Middle frontal gyrus (tissue), 1 donor: Measurements from ENCODE around the gene GOLGA6B.
"Not testable (repeated sequence)": the region's sequence is repeated elsewhere in the genome, so short reads cannot be mapped to it uniquely, and the experiment has no call there.

ENCODE experiments used
- DNase-seq: peaks from one replicate; pipeline ENCODE4 v3.0.0-alpha.2; 2015; ENCODE audit warnings: low spot score; ENCODE audit errors: extremely low spot score

The GOLGA6B gene

GRCh38 chr15:72665706-72666105, 11.2 kb downstream of the GOLGA6B start:
- DNase-seq, result not testable (repeated sequence)

- DNase-seq, result not testable (repeated sequence)
These were observed 15.3 kb downstream of the GOLGA6B start for GRCh38 chr15:72669803-72670202.

GRCh38 chr15:72670656-72671352, 16.3 kb downstream of the GOLGA6B start:
- DNase-seq, result not testable (repeated sequence)

GRCh38 chr15:72671525-72671924, 17.0 kb downstream of the GOLGA6B start:
- no peak for DNase-seq

- no peak for DNase-seq
These were observed 22.3 kb downstream of the GOLGA6B start for GRCh38 chr15:72676838-72677237.

GRCh38 chr15:72680931-72681330, 26.4 kb downstream of the GOLGA6B start:
- DNase-seq, result no peak

GRCh38 chr15:72682772-72683171, 28.3 kb downstream of the GOLGA6B start:
- no peak for DNase-seq

- no peak for DNase-seq
These were observed 30.9 kb downstream of the GOLGA6B start for GRCh38 chr15:72685301-72685924.

- DNase-seq, result peak; percentile 77
These were observed 31.7 kb downstream of the GOLGA6B start, which contains the start of the genes BBS4 and HIGD2B for GRCh38 chr15:72685925-72686794. TSS of gene BBS4 (plus strand) at chr15:72686207. CDS start at chr15:72686228, 21 bp downstream. TSS of gene HIGD2B (minus strand) at chr15:72686182. CDS start at chr15:72676374, 9,808 bp downstream.

GRCh38 chr15:72688697-72689096, 34.2 kb downstream of the GOLGA6B start:
- DNase-seq, result no peak

GRCh38 chr15:72690938-72691337, 36.4 kb downstream of the GOLGA6B start:
- DNase-seq, result no peak

- no peak for DNase-seq
These were observed 44.4 kb downstream of the GOLGA6B start for GRCh38 chr15:72698938-72699337.

GRCh38 chr15:72700076-72700475, 45.6 kb downstream of the GOLGA6B start:
- DNase-seq, result no peak

GRCh38 chr15:72706266-72706665, 51.8 kb downstream of the GOLGA6B start:
- DNase-seq, result no peak

- not testable (repeated sequence) for DNase-seq
These were observed 54.2 kb downstream of the GOLGA6B start for GRCh38 chr15:72708551-72709303.
